Measurements from ENCODE around the gene USP13.
"Not testable (repeated sequence)": the region's sequence is repeated elsewhere in the genome, so short reads cannot be mapped to it uniquely, and the experiment has no call there.

Gene USP13, protein sequence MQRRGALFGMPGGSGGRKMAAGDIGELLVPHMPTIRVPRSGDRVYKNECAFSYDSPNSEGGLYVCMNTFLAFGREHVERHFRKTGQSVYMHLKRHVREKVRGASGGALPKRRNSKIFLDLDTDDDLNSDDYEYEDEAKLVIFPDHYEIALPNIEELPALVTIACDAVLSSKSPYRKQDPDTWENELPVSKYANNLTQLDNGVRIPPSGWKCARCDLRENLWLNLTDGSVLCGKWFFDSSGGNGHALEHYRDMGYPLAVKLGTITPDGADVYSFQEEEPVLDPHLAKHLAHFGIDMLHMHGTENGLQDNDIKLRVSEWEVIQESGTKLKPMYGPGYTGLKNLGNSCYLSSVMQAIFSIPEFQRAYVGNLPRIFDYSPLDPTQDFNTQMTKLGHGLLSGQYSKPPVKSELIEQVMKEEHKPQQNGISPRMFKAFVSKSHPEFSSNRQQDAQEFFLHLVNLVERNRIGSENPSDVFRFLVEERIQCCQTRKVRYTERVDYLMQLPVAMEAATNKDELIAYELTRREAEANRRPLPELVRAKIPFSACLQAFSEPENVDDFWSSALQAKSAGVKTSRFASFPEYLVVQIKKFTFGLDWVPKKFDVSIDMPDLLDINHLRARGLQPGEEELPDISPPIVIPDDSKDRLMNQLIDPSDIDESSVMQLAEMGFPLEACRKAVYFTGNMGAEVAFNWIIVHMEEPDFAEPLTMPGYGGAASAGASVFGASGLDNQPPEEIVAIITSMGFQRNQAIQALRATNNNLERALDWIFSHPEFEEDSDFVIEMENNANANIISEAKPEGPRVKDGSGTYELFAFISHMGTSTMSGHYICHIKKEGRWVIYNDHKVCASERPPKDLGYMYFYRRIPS

GRCh38 chr3:179652447-179653095 is at the start of gene USP13:
USP13 (plus strand) TSS chr3:179653040; CDS start chr3:179653226, 186 bp downstream.
- DNase-seq: peak; percentile 71 to 93 (median 93)

DNA sequence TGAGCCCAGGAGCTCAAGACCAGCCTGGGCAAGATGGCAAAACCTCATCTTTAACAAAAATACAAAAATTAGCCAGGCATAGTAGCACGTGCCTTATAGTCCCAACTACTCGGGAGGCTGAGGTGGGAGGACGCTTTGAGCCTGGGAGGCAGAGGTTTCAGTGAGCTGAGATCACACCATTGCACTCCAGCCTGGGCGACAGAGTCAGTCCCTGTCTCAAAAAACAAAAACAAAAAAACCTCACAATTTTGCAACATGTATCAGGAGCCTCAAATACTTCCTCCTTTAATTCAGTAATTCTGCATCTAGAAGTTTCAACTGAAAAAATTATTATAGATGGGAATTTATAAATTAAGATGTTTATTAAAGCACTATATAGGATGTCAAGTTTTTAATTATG is 49.5 kb upstream of the USP13 start:
- DNase-seq: no peak

DNA sequence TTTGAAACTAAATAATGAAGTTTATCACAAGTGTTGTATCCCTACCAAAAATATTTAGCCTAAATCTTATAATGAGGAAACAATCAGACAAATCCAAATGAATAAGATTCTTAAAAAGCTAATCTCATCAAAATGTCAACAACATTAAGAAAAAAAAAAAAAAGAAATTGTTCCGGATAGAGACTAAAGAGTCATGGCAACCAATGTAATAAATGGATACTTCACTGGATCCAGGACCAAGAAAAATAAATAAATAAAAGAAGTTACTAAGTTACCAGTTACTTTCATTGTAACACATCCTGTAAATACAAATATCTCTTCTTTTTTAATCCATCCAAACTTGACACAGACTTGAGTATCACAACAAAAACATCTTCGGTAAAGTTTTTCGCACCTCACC is 49.0 kb upstream of the USP13 start:
- no peak for DNase-seq

- peak; percentile 95 to 99 (median 96) for DNase-seq
Observed at GRCh38 chr3:179604321-179605078, 48.3 kb upstream of the USP13 start, which contains the start of the genes MRPL47 and NDUFB5. MRPL47 (minus strand) TSS chr3:179604638; CDS start chr3:179604624, 14 bp downstream. NDUFB5 (plus strand) TSS chr3:179604794; CDS start chr3:179604816, 22 bp downstream.

DNA sequence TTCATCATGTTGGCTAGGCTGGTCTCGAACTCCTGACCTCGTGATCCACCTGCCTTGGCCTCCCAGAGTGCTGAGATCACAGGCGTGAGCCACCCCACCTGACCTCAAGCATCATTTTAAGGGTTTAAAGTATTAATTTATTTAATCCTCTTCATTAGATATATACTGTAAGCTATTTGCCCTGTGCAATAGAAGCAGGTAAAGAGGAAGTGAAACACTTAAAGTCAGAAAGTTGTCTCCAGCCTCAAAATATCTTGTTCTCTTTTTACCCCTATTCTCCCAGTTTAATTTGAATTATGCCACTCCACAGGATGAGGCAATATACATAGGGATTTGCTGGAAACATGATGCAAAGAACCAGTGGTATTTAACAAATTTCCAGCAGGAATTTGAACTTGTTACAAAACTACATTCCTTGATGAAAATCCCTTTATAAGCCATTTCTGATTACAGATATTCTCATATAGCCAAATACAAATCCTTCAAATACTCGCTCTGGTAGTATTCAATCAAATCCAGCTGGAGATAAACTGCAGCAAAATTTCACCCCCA is 46.2 kb upstream of the USP13 start:
- DNase-seq: no peak

DNA sequence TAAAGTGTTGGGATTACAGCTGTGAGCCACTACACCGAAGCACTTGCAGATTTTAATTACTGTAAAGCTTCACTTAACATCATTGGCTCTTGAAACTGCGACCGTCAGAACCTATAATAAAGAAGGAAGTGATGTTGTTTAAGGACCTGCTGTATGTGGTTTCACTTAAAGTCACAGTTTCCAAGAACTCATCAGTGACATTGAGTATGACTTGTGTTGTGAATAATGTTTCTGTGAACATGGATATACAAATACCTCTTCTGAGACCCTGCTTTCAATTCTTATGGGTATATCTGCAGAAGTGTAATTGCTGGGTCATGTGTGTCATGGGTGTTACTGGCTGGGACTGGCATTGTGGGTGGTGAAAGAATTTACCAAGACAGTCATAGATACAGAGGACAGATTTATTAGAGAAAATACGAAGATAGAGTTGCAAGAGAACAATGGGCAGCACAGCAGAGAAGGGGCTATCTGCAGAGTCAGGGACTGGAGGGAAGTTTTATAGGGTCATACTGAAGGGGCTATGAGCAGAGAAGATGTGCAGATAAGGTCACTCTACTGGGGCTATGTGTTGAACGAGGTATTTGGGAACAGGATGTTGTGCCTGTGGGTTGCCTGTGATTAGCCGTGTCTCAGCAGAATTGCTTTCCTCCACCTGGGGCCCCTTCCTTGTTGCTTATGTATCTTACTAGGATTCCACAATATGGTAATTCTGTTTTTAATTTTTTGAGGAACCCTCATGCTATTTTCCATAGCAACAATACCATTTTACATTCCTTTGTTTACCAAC is 43.7 kb upstream of the USP13 start:
- DNase-seq: no peak

DNA sequence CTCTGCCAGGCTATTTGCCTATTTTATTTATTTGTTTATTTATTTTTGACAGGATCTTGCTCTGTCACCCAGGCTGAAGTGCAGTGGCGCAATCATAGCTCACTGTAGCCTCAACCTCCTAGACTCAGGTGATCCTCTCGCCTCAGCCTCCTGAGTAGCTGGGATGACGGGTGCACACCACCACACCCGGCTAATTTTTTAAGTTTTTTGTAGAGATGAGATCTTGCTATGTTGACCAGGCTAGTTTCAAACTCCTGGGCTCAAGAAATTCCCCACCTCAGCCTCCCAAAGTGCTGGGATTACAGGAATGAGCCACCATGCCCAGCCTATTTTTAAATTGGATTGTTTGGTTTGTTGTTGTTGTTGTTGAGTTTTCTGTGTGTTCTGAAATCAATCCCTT is 42.8 kb upstream of the USP13 start:
- DNase-seq: no peak

DNA sequence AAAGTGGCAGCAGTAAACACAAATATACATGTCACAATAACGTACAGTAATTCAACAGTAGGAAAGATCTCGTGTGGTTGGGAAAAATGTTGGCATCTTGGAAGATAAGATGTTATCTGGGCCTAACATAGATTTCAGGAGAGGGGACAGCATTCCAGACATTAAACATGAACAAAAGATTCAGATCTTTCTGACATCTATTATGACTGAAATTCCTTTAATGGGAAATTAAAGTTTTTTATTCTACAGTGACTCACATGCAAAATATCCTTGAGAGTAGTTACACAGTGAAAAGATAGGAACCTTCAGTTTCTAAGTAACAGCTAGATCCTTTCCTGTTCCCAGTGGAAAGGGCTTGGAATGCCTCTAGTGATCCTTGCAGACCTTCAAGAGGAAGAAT is 39.0 kb upstream of the USP13 start:
- no peak for DNase-seq

GRCh38 chr3:179615458-179616173 is 37.2 kb upstream of the USP13 start:
- DNase-seq: no peak

DNA sequence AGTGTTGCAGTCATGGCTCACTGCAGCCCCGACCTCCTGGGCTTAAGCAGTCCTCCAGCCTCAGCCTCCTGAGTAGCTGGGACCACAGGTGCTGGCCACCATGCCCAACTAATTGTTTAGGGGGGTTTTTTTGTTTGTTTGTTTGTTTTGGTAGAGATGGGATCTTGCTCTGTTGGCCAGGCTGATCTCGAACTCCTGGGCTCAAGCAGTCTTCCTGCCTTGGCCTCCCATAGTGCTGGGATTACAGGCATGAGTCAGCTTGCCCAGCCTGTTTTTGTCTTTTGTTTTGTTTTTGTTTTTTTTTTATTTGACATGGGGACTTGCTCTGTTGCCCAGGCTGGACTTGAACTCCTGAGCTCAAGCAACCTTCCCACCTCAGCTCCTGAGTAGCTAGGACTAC is 30.8 kb upstream of the USP13 start:
- no peak for DNase-seq

DNA sequence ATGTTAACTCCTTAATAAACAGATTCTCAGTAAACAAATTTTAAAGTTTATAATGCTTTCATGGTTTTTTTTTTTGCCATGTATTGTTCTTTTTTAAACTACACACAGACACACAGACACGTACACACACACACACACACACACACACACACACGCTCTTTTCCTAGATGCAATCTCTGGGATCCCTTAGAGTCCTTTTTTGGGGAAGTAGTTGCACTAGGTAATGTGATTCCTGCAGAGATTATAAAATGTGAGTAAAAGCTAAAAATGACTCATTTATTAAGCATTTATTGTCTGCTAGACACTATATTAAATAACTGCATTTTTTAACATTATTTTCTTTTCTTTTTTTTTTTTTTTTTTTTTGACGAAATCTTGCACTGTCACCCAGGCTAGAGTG is 28.4 kb upstream of the USP13 start:
- no peak for DNase-seq

GRCh38 chr3:179630753-179631451 is 21.9 kb upstream of the USP13 start:
- no peak for DNase-seq

- DNase-seq: no peak
Observed at GRCh38 chr3:179640469-179640868, 12.4 kb upstream of the USP13 start.

- no peak for DNase-seq
Observed at GRCh38 chr3:179642871-179643270, 10.0 kb upstream of the USP13 start.

DNA sequence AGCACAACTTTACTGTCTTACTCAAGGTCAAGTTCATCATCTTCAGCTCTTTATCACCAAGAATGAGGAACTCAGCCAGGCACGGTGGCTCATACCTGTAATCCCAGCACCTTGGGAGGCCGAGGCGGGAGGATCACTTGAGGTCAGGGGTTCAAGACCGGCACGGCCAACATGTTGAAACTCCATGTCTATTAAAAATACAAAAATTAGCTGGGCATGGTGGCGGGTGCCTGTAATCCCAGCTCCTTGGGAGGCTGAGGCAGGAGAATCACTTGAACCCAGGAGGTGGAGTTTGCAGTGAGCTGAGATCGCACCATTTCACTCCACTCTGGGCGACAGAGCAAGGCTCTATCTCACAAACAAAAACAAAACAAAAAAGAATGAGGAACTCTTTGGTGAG is 9.0 kb upstream of the USP13 start:
- not testable (repeated sequence) for DNase-seq

DNA sequence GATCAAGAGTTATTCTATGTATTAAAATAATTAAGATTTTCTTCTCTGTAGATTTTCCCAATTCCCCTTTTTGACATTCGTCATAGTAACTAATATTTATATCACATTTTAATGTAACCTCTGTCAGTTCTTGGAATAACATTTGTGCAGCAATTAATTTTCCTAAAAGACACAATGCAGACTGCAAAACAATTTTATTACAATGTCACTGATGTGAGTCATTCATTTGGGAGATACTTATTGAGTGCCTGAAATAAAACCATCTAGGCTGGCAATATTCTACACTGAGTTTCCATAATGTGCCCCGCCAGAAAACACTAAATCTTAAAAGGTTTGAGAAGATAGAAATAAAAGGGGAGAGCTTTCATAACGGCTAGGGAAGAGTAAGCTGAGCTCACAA is 6.7 kb upstream of the USP13 start:
- DNase-seq: no peak

DNA sequence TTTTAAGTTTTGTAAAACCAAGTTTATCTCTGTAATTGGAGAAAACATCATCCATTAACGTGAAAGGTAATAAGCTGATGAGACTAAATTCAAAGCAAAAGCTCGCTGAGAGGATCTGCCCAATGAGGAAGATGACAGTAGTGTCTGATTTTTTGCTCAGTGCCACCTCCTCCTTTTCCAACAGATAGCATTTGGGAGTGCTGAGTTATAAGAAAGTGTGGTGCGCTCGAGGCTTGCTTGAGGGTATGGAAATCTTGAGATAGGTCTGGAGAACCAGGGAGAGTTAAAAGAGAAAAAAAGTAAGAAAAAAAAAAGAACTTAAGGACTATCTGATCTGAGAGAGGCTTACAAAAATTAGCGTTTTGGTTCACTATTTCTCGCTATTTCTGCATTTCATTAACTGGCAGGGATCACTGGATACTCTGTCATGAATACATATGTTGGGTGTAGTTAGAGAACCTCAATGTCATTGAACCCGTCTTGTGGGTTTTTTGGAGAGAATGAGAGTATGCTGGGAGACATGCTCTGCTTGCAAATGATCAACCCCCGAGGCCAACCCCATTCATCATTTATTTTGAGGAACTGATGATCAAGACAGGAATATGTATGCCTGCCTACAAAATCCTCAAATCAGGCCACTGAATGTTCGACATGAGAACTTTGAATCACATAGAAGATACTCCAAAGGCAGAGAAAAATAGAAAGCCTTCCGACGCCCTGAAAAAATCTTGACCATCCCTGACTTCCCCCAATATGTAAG is 973 bp upstream of the USP13 start:
- DNase-seq: peak in 1 of 3 experiments; percentile 72

GRCh38 chr3:179653096-179653797 is 407 bp downstream of the USP13 start:
- peak; percentile 73 to 93 (median 89) for DNase-seq

All from NCI-H1417 (cell line).